Fibroblast of peridontal ligament (primary cell): ENCODE results near the gene FAS.
A peak's percentile ranks its signal among the peaks of the same experiment; 100 is the strongest.

Source experiments
- DNase-seq: peaks from one replicate; pipeline ENCODE4 v3.0.0-alpha.2; 2010; ENCODE audit errors: extremely low read depth

The FAS gene

GRCh38 chr10:88971221-88972061 is 19.2 kb upstream of the FAS start:
- no peak for DNase-seq

- peak; percentile 89 for DNase-seq
Observed at GRCh38 chr10:88974012-88974411, 16.6 kb upstream of the FAS start.

- DNase-seq = peak; percentile 56
Observed at GRCh38 chr10:88974446-88975376, 15.9 kb upstream of the FAS start.

- no peak for DNase-seq
Observed at GRCh38 chr10:88975377-88975720, 15.2 kb upstream of the FAS start.

GRCh38 chr10:88978463-88978862 is 12.1 kb upstream of the FAS start:
- DNase-seq = no peak

- DNase-seq = peak; percentile 90
Observed at GRCh38 chr10:88979153-88979562, 11.4 kb upstream of the FAS start.

- no peak for DNase-seq
Observed at GRCh38 chr10:88979603-88980002, 11.0 kb upstream of the FAS start.

- no peak for DNase-seq
Observed at GRCh38 chr10:88980247-88980646, 10.4 kb upstream of the FAS start.

- DNase-seq = no peak
Observed at GRCh38 chr10:88980800-88981199, 9.8 kb upstream of the FAS start.

GRCh38 chr10:88981435-88981834 is 9.2 kb upstream of the FAS start:
- DNase-seq = no peak

GRCh38 chr10:88982366-88982765 is 8.2 kb upstream of the FAS start:
- DNase-seq = no peak

GRCh38 chr10:88983206-88983605 is 7.4 kb upstream of the FAS start:
- no peak for DNase-seq

GRCh38 chr10:88983939-88984338 is 6.7 kb upstream of the FAS start:
- DNase-seq = no peak

- no peak for DNase-seq
Observed at GRCh38 chr10:88984525-88984924, 6.1 kb upstream of the FAS start.

- peak; percentile 59 for DNase-seq
Observed at GRCh38 chr10:88986549-88987242, 3.9 kb upstream of the FAS start.

GRCh38 chr10:88987243-88987725 is 3.3 kb upstream of the FAS start:
- DNase-seq = peak; percentile 55

GRCh38 chr10:88987840-88988239 is 2.8 kb upstream of the FAS start:
- DNase-seq = no peak

GRCh38 chr10:88989423-88989822 is 1.2 kb upstream of the FAS start:
- no peak for DNase-seq

GRCh38 chr10:88989824-88990383 is 694 bp upstream of the FAS start:
- DNase-seq = peak; percentile 96

GRCh38 chr10:88991161-88991898 is 732 bp downstream of the FAS start:
- peak; percentile 71 for DNase-seq

- no peak for DNase-seq
Observed at GRCh38 chr10:88991899-88992320, 1.3 kb downstream of the FAS start.
